Right lobe of liver (tissue), 4 donors: ENCODE results near the gene ZFP62.

Source experiments
- CTCF ChIP-seq, 4 donors: fragments of 200-600 bp in 3 of 4; fragments of 450-650 bp in 1 of 4; IDR thresholded peaks; one replicate each; pipeline versions ENCODE4 v1.5.1 to v1.8.0; 2016 to 2022; ENCODE audit warnings: antibody characterized with exemption in 4 of 4, mild to moderate bottlenecking in 2 of 4
- POLR2A ChIP-seq: fragments of 450-650 bp; IDR thresholded peaks from one replicate; pipeline ENCODE4 v1.6.1; 2017; ENCODE audit warnings: antibody characterized with exemption, mild to moderate bottlenecking
- donor health status: DM: no; HTN: no; CAD: no.
- donor health status: DM: no; HTN: no; CAD: no.
- donor health status: DM: no; HTN: yes; CAD: no.

- peak; percentile 19 to 44 (median 32) for TF ChIP-seq CTCF (IDR thresholded peaks at IDR 0.05)
- no peak for TF ChIP-seq POLR2A
Observed at GRCh38 chr5:180799194-180799593, 61.9 kb downstream of the ZFP62 start.
